ENCODE results near the gene PHLPP1.

PHLPP1 gene

GRCh38 chr18:62928326-62928725 is 213.0 kb downstream of the PHLPP1 start:
- no peak overlapping the region for H3K27ac ChIP-seq
- no peak for TF ChIP-seq CTCF (IDR thresholded peaks at IDR 0.05)
- TF ChIP-seq ZFX (IDR thresholded peaks at IDR 0.05; ENCODE audit: borderline replicate concordance), result no peak

DNA sequence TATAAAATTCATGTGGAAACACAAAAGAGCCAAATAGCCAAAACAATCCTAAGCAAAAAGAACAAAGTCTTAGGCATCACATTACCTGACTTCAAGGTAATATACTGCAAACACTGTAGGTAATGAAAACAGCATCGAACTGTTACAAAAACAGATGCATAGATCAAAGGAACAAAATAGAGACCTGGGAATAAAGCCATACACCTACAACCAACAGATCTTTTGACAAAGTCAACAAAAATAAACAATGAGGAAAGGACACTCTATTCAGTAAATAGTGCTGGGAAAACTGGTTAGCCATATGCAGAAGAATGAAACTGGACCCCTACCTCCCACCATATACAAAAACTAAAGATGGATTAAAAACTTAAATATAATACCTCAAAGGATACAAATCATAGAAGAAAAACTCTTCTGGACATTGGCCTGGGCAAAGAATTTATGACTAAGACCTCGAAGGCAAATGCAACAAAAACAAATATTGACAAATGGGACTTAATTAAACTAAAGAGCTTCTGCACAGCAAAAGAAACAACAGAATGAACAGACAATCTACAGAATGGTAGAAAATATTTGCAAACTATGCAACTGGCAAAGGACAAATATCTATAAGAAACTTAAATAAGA is 218.0 kb downstream of the PHLPP1 start:
- H3K27ac ChIP-seq, result peak overlapping the region; percentile 81
- TF ChIP-seq CTCF (IDR thresholded peaks at IDR 0.05) (no peak), ZFX (IDR thresholded peaks at IDR 0.05; ENCODE audit: borderline replicate concordance) (no peak)

DNA sequence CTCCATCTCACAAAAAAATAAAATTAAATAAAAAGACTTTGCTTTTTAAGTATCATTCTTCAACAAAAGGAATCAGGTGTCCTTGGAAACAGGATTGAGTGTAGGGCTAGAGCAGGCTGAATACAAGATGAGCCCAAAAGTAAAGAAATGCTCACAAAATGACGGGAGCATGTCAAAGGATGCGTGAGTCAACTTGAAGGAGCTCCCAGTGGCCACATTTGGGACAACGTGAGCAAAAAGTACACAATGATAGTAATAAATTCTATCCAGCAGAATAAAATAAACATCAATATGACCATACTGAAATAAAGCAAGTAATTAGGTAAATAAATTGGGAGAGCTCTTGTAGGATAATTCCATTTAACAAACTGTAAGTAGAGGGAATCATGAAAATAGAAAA is 220.7 kb downstream of the PHLPP1 start:
- H3K27ac ChIP-seq, result no peak overlapping the region
- TF ChIP-seq CTCF (IDR thresholded peaks at IDR 0.05) (peak; percentile 18; the same call in 1 of the 2 replicates), ZFX (IDR thresholded peaks at IDR 0.05; ENCODE audit: borderline replicate concordance) (no peak)

GRCh38 chr18:62937065-62937464 is 221.7 kb downstream of the PHLPP1 start:
- H3K27ac ChIP-seq, result no peak overlapping the region
- TF ChIP-seq CTCF (IDR thresholded peaks at IDR 0.05) (no peak), ZFX (IDR thresholded peaks at IDR 0.05; ENCODE audit: borderline replicate concordance) (no peak)

DNA sequence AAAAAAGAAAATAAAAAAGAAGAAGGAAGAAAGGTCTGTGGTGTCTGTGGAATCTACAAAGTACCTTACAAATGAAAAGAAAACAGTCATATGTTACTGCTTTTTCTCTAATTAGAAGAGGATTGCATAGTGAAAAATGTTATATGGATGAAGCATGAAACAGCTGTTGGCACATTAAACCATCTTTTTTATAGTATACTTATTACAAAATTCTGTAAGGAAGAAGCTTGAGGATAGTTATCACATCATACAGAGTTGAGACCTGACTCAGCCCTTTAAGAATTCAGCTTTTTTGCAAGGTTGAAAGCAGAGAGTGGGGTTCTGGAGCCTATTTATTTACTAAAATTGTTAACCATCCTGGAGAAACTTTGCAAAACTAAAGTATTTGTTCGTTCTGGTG is 222.7 kb downstream of the PHLPP1 start:
- no peak for TF ChIP-seq ZFX (IDR thresholded peaks at IDR 0.05; ENCODE audit: borderline replicate concordance)

GRCh38 chr18:62938487-62938886 is 223.1 kb downstream of the PHLPP1 start:
- no peak for TF ChIP-seq CTCF (IDR thresholded peaks at IDR 0.05)
- no peak for TF ChIP-seq ZFX (IDR thresholded peaks at IDR 0.05; ENCODE audit: borderline replicate concordance)
- no peak overlapping the region for H3K27ac ChIP-seq

More for the DNA sequence above, 222.7 kb downstream of the PHLPP1 start:
- no peak overlapping the region for H3K27ac ChIP-seq

DNA sequence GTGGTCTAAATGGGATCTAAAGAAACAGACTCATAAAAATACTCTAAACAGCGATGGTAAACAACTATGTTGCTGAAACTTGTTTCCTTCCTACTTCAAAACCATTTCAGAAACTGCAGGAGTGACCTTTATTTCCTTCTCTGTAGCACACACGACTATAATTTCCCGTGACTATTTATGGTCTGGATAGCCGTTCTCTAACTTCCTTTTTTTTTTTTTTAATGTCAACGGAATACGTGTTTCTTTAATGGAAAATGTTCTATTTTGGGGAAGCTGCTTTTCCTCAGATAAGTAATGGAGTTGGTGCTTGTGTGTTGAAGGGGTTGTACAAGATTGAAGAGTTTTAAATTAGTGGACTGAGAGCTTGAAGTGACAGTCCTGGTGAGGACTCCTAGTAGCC is 224.1 kb downstream of the PHLPP1 start:
- no peak overlapping the region for H3K27ac ChIP-seq
- TF ChIP-seq ZFX (IDR thresholded peaks at IDR 0.05; ENCODE audit: borderline replicate concordance) (no peak), CTCF (IDR thresholded peaks at IDR 0.05) (no peak)

DNA sequence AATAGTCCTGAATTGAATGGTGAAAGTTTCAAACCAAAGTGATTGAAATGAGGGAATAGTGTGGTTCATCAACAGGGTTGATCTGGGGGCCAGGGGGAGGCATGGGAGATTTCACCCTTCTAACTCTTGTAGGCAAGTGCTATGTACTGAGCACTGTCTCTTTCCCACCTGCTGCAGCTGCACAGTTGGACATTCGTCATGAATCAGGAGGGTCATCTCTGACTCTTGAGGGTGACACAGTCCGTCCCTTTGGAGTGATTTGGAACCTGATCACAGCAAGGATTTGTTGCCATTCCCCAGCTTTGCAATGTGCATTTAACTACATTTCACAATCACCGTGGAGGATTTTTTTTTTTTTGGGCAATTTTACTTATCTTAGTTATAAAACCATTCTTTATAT is 224.6 kb downstream of the PHLPP1 start:
- TF ChIP-seq ZFX (IDR thresholded peaks at IDR 0.05; ENCODE audit: borderline replicate concordance), result no peak
- no peak for TF ChIP-seq CTCF (IDR thresholded peaks at IDR 0.05)
- no peak overlapping the region for H3K27ac ChIP-seq

Data from 22Rv1 (cell line).